ENCODE data around the gene COX4I1.
A peak's percentile ranks its signal among the peaks of the same experiment; 100 is the strongest.

Gene COX4I1

GRCh38 chr16:85844169-85844481 is 44.6 kb downstream of the COX4I1 start:
- DNase-seq, result no peak

- DNase-seq, result no peak
These were observed 45.3 kb downstream of the COX4I1 start for GRCh38 chr16:85844786-85845185.

GRCh38 chr16:85845266-85845665 is 45.8 kb downstream of the COX4I1 start:
- no peak for DNase-seq

- DNase-seq, result no peak
These were observed 47.0 kb downstream of the COX4I1 start for GRCh38 chr16:85846461-85846860.

GRCh38 chr16:85847036-85847435 is 47.5 kb downstream of the COX4I1 start:
- DNase-seq, result no peak

GRCh38 chr16:85847681-85848601 is 48.4 kb downstream of the COX4I1 start:
- DNase-seq, result no peak

- DNase-seq, result no peak
These were observed 49.5 kb downstream of the COX4I1 start for GRCh38 chr16:85848986-85849385.

GRCh38 chr16:85849388-85849787 is 49.9 kb downstream of the COX4I1 start:
- DNase-seq, result no peak

- no peak for DNase-seq
These were observed 50.9 kb downstream of the COX4I1 start for GRCh38 chr16:85850344-85850880.

- no peak for DNase-seq
These were observed 51.7 kb downstream of the COX4I1 start for GRCh38 chr16:85851034-85851785.

GRCh38 chr16:85853547-85854545 is 54.4 kb downstream of the COX4I1 start:
- DNase-seq, result peak; percentile 44

GRCh38 chr16:85854935-85855334 is 55.4 kb downstream of the COX4I1 start:
- DNase-seq, result no peak

- DNase-seq, result no peak
These were observed 56.6 kb downstream of the COX4I1 start for GRCh38 chr16:85856079-85856478.

- DNase-seq, result no peak
These were observed 57.1 kb downstream of the COX4I1 start for GRCh38 chr16:85856585-85856984.
